ENCODE results near the gene CCL16. TPM values are rescaled to one million over a fixed set of nuclear protein-coding genes. Genes with fewer than 3 reads are reported as not detected.
A peak's percentile ranks its signal among the peaks of the same experiment; 100 is the strongest.

CCL16 gene
- total RNA-seq, 1 donor from 2014 or later, result not detected

DNA sequence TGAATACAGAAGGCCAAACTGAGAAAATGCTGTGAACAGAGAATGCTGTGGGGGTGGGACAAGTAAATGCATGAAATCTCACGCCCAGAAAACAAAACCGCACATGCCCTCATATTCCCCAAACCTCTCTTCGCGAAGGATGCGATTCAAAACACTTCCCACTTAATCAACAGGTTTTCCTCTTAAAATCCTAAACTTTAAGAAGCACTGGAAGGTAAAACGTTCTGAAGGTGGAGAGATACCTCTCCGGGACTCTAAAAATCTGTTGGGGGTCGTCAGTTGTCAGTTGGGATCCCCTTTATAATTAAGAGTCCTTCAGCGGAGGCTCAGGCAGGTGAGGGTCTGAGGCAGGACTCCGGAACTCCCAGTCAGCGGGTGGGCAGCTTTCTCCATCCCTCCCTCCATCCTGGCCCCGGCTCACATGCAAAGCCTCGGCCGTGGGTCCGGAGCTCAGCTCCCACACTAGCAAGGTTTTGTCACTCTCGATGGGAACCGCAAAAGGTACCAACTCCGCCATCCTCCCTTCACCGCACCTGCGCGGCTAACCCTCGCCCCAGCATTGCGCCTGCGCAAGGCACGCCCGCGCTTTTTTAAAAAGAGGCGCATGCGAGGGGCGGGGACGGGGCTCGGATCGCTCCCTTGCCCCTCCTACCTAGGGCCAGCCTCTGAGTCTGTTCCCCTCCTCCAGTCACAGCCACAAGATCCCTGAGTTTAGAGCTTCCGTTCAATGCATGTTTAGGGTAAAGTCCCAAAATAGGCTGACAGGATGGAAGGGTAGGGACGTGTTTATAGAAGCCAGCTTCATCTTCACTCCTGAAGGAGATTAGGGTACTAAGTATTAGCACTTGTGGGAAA lies 50.9 kb downstream of the CCL16 start, which contains the start of gene RDM1:
RDM1 (minus strand) TSS at position 563 of the 855 bp plus-strand sequence; CDS start at position 517, 46 bp downstream.
- H3K27ac ChIP-seq (ENCODE audit: low read depth, low read length), result no peak within 1 kb of the TSS
- peaks cover 3 to 6% (median 6%) of the 10 kb centered on the region in 3 donors for H3K27me3 ChIP-seq (ENCODE audit: control insufficient read depth in 3 of 3, insufficient read depth in 3 of 3, low read length in 3 of 3)
- H3K4me1 ChIP-seq (ENCODE audit: control insufficient read depth in 3 of 3, insufficient read depth in 3 of 3, low read length in 3 of 3), result peaks cover 0 to 12% (median 7%) of the 10 kb centered on the region in 3 donors
- H3K4me3 ChIP-seq (ENCODE audit: low read length in 3 of 3), result peak within 1 kb of the TSS; percentile 32 to 41 (median 35)
- H3K36me3 ChIP-seq (ENCODE audit: control insufficient read depth in 3 of 3, insufficient read depth in 3 of 3, low read length in 3 of 3), result no peaks in the 10 kb centered on the region
- peak within 1 kb of the TSS in 1 of 3 donors; percentile 27 for H3K9ac ChIP-seq (ENCODE audit: low read depth in 1 of 3, low read length in 3 of 3)
- H3K9me3 ChIP-seq (ENCODE audit: control insufficient read depth in 3 of 3, low read length in 3 of 3), result no peaks in the 10 kb centered on the region

DNA sequence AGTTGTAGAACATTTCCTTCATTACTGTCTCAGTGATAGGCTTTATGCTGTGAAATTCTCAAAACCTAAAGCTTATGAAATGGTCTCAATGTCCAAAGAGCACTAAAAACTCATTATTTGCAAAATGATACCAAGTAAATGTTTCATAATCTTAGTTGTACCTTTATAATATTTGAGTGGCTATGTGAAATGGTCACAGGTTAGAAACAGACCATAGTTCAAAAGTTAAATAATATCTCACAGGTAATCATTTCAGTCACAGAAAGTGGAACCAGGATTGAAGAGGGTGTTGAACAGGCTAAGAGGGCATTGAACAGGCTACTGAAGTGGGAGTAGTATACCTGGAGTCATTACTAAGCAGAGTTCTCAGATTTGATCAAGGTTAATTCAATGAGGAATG lies 53.6 kb downstream of the CCL16 start:
- Histone ChIP-seq H3K9me3 (ENCODE audit: control insufficient read depth in 3 of 3, low read length in 3 of 3) (no peaks in the 10 kb centered on the region), H3K4me1 (ENCODE audit: control insufficient read depth in 3 of 3, insufficient read depth in 3 of 3, low read length in 3 of 3) (peaks cover 0 to 12% (median 7%) of the 10 kb centered on the region in 3 donors), H3K27ac (ENCODE audit: low read depth, low read length) (no peak overlapping the region), H3K9ac (ENCODE audit: low read depth in 1 of 3, low read length in 3 of 3) (no peak overlapping the region), H3K4me3 (ENCODE audit: low read length in 3 of 3) (no peak overlapping the region), H3K27me3 (ENCODE audit: control insufficient read depth in 3 of 3, insufficient read depth in 3 of 3, low read length in 3 of 3) (peaks cover 3 to 6% (median 6%) of the 10 kb centered on the region in 3 donors), H3K36me3 (ENCODE audit: control insufficient read depth in 3 of 3, insufficient read depth in 3 of 3, low read length in 3 of 3) (no peaks in the 10 kb centered on the region)

Other genes starting within 250 kb of the CCL16 start
- gene RASL10B, start 249.9 kb downstream of the CCL16 start, total RNA-seq, result 1.6 TPM
- not detected for gene GAS2L2, start 228.3 kb downstream of the CCL16 start, total RNA-seq
- not detected for gene C17orf50, start 220.6 kb downstream of the CCL16 start, total RNA-seq
- gene MMP28, start 185.9 kb downstream of the CCL16 start, total RNA-seq, result 4.2 TPM
- 53.8 TPM for gene TAF15, start 172.0 kb downstream of the CCL16 start, total RNA-seq
- gene HEATR9, start 112.6 kb downstream of the CCL16 start, total RNA-seq, result not detected
- 0.52 TPM for gene CCL5, start 101.1 kb downstream of the CCL16 start, total RNA-seq
- not detected for gene RDM1, start 50.7 kb downstream of the CCL16 start, total RNA-seq
- not detected for gene LYZL6, start 37.8 kb downstream of the CCL16 start, total RNA-seq
- gene CCL14, start 5.2 kb upstream of the CCL16 start, total RNA-seq, result 1.6 TPM
- gene CCL15, start 20.1 kb upstream of the CCL16 start, total RNA-seq, result not detected
- gene CCL23, start 36.5 kb upstream of the CCL16 start, total RNA-seq, result not detected
- not detected for gene CCL18, start 82.8 kb upstream of the CCL16 start, total RNA-seq
- 7.3 TPM for gene CCL3, start 108.6 kb upstream of the CCL16 start, total RNA-seq
- gene CCL4, start 122.3 kb upstream of the CCL16 start, total RNA-seq, result 1.6 TPM
- gene TBC1D3B, start 195.1 kb upstream of the CCL16 start, total RNA-seq, result not detected
- gene CCL3L1, start 215.3 kb upstream of the CCL16 start, total RNA-seq, result 1.6 TPM
- gene CCL4L2, start 229.6 kb upstream of the CCL16 start, total RNA-seq, result 1.6 TPM

Measured in skeletal muscle tissue (tissue), 4 donors.